GM23338 (cell line): ENCODE measurements around the gene NECTIN1. TPM values are rescaled to one million over a fixed set of nuclear protein-coding genes. Genes with fewer than 3 reads are reported as not detected.

Experiments
- ATAC-seq: fragments of 200-7000 bp; cut with Tn5 transposase; 3 replicates; pipeline ENCODE4 v1.9.1; 2020
- DNase-seq: peaks from one replicate; pipeline ENCODE4 v3.0.0-alpha.2; 2015; ENCODE audit warnings: low spot score
- H2AFZ ChIP-seq: fragments of 200-600 bp; sonication (generic); 2 replicates; pipeline ENCODE4 v1.8.0; 2016; ENCODE audit warnings: antibody characterized with exemption, mild to moderate bottlenecking, moderate library complexity
- H3F3A ChIP-seq: fragments of 200-600 bp; sonication (generic); replicated peaks from 2 replicates; pipeline ENCODE4 v1.8.0; 2017; ENCODE audit warnings: antibody characterized with exemption, mixed run types, low read depth
- H3K27ac ChIP-seq: fragments of 200-600 bp; sonication (generic); 2 replicates; pipeline ENCODE4 v1.6.1; 2016; ENCODE audit warnings: low read depth
- H3K27me3 ChIP-seq: fragments of 200-600 bp; sonication (generic); 2 replicates; pipeline ENCODE4 v1.8.0; 2016; ENCODE audit warnings: mild to moderate bottlenecking, mixed run types, moderate library complexity; ENCODE audit not compliant: insufficient read depth
- H3K36me3 ChIP-seq: fragments of 200-600 bp; sonication (generic); 2 replicates; pipeline ENCODE4 v1.8.0; 2016; ENCODE audit warnings: mild to moderate bottlenecking; ENCODE audit not compliant: insufficient read depth
- H3K4me1 ChIP-seq: fragments of 200-600 bp; sonication (generic); 2 replicates; pipeline ENCODE4 v1.8.0; 2016; ENCODE audit warnings: mild to moderate bottlenecking, moderate library complexity; ENCODE audit not compliant: insufficient read depth
- H3K4me2 ChIP-seq: fragments of 200-600 bp; sonication (generic); 2 replicates; pipeline ENCODE4 v1.7.1; 2017; ENCODE audit warnings: mixed run types
- H3K4me3 ChIP-seq: fragments of 200-600 bp; sonication (generic); 2 replicates; pipeline ENCODE4 v1.6.1; 2016; ENCODE audit warnings: mixed run types
- H3K79me2 ChIP-seq: fragments of 200-600 bp; sonication (generic); replicated peaks from 2 replicates; pipeline ENCODE4 v1.8.0; 2017; ENCODE audit warnings: mild to moderate bottlenecking; ENCODE audit not compliant: insufficient read depth
- H3K9me2 ChIP-seq: fragments of 200-600 bp; sonication (generic); 2 replicates; pipeline ENCODE4 v1.8.0; 2017; ENCODE audit not compliant: insufficient read depth
- H4K20me1 ChIP-seq: fragments of 200-600 bp; sonication (generic); replicated peaks from 2 replicates; pipeline ENCODE4 v1.8.0; 2017; ENCODE audit warnings: mild to moderate bottlenecking; ENCODE audit not compliant: insufficient read depth
- H3K27ac Mint-ChIP-seq: 2 replicates; pipeline ENCODE4 v1.8.0; 2020; ENCODE audit warnings: inconsistent platforms, mild to moderate bottlenecking, moderate library complexity, mixed read lengths
- H3K27me3 Mint-ChIP-seq: 3 replicates; pipeline ENCODE4 v1.8.0; 2022; ENCODE audit warnings: low read depth, mild to moderate bottlenecking, moderate library complexity, mixed read lengths, inconsistent platforms; ENCODE audit not compliant: insufficient read depth, poor library complexity
- H3K36me3 Mint-ChIP-seq: 3 replicates; pipeline ENCODE4 v1.8.0; 2021; ENCODE audit warnings: low read depth, mild to moderate bottlenecking, inconsistent platforms, moderate library complexity, mixed read lengths
- H3K4me1 Mint-ChIP-seq: 3 replicates; pipeline ENCODE4 v1.8.0; 2020; ENCODE audit warnings: mild to moderate bottlenecking, inconsistent platforms, mixed read lengths
- H3K4me3 Mint-ChIP-seq: 3 replicates; pipeline ENCODE4 v1.8.0; 2021; ENCODE audit warnings: moderate library complexity, mild to moderate bottlenecking, inconsistent platforms, mixed read lengths
- H3K9me3 Mint-ChIP-seq: 3 replicates; pipeline ENCODE4 v1.8.0; 2020; ENCODE audit warnings: moderate library complexity, mild to moderate bottlenecking, inconsistent platforms, mixed read lengths
- CREB1 ChIP-seq: fragments of 250-450 bp; sonication (Bioruptor Pico); IDR thresholded peaks from 2 replicates; pipeline ENCODE4 v1.5.0; 2020; ENCODE audit warnings: low read depth, mild to moderate bottlenecking, moderate library complexity
- NANOG ChIP-seq: IDR thresholded peaks from 2 replicates; pipeline ENCODE4 v1.6.1; 2016; ENCODE audit warnings: antibody characterized with exemption, borderline replicate concordance
- STAT1 ChIP-seq: IDR thresholded peaks from one replicate; pipeline ENCODE4 v1.6.1; 2016; ENCODE audit warnings: antibody characterized with exemption; ENCODE audit not compliant: unreplicated experiment
- polyA plus RNA-seq: library from polyadenylated mRNA; unstranded; fragments of >200 nt; fragmentation: Nextera tagmentation; extraction: Ambion mirVana; gene quantifications from 2 replicates; pipeline ENCODE4 v1.2.1, GENCODE V29; 2016
- total RNA-seq: library from RNA; depleted of rRNA; stranded (reverse); fragments of >200 nt; shearing (Covaris generic); gene quantifications from 2 replicates; pipeline ENCODE4 v1.2.3, GENCODE V29; 2014
- TF ChIP-seq, protein P1 (sequence below): fragments of 250-450 bp; sonication (Bioruptor Pico); IDR thresholded peaks from 2 replicates; pipeline ENCODE4 v1.5.0; 2020; ENCODE audit warnings: mild to moderate bottlenecking, moderate library complexity
- TF ChIP-seq, protein P2 (sequence below), 2 experiments: fragments of 200-600 bp in 1 of 2; sonication (generic) in 1 of 2; conservative IDR thresholded peaks; 2 replicates each; pipeline versions ENCODE4 v1.5.1 to v1.6.1; 2016 to 2017; ENCODE audit warnings: antibody characterized with exemption in 2 of 2, low read depth in 2 of 2, mild to moderate bottlenecking in 2 of 2, moderate library complexity in 1 of 2

NECTIN1 gene
- total and polyA plus RNA-seq, 2 experiments from 2014 or later, result 18.7 to 56.3 TPM

DNA sequence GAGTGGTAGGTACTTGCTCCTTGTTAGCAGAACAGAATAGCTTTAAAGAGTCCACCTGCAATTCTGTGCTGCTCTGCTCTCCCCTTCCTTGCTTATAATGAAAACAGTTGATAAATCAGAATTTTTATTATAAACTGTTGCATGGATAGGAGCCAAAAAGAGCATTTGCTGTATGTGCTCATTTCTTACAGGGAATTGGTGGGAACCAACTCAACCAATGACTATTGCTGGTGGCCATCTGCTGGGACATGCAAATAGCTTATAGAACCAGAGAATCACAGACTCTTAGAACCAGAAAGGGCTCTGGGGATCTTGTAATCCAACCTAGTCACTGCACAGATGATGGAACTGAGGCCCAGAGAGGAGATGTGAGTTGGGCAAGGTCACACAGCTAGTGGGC is 43.1 kb upstream of the NECTIN1 start (continued):
- TF ChIP-seq, protein P1, sequence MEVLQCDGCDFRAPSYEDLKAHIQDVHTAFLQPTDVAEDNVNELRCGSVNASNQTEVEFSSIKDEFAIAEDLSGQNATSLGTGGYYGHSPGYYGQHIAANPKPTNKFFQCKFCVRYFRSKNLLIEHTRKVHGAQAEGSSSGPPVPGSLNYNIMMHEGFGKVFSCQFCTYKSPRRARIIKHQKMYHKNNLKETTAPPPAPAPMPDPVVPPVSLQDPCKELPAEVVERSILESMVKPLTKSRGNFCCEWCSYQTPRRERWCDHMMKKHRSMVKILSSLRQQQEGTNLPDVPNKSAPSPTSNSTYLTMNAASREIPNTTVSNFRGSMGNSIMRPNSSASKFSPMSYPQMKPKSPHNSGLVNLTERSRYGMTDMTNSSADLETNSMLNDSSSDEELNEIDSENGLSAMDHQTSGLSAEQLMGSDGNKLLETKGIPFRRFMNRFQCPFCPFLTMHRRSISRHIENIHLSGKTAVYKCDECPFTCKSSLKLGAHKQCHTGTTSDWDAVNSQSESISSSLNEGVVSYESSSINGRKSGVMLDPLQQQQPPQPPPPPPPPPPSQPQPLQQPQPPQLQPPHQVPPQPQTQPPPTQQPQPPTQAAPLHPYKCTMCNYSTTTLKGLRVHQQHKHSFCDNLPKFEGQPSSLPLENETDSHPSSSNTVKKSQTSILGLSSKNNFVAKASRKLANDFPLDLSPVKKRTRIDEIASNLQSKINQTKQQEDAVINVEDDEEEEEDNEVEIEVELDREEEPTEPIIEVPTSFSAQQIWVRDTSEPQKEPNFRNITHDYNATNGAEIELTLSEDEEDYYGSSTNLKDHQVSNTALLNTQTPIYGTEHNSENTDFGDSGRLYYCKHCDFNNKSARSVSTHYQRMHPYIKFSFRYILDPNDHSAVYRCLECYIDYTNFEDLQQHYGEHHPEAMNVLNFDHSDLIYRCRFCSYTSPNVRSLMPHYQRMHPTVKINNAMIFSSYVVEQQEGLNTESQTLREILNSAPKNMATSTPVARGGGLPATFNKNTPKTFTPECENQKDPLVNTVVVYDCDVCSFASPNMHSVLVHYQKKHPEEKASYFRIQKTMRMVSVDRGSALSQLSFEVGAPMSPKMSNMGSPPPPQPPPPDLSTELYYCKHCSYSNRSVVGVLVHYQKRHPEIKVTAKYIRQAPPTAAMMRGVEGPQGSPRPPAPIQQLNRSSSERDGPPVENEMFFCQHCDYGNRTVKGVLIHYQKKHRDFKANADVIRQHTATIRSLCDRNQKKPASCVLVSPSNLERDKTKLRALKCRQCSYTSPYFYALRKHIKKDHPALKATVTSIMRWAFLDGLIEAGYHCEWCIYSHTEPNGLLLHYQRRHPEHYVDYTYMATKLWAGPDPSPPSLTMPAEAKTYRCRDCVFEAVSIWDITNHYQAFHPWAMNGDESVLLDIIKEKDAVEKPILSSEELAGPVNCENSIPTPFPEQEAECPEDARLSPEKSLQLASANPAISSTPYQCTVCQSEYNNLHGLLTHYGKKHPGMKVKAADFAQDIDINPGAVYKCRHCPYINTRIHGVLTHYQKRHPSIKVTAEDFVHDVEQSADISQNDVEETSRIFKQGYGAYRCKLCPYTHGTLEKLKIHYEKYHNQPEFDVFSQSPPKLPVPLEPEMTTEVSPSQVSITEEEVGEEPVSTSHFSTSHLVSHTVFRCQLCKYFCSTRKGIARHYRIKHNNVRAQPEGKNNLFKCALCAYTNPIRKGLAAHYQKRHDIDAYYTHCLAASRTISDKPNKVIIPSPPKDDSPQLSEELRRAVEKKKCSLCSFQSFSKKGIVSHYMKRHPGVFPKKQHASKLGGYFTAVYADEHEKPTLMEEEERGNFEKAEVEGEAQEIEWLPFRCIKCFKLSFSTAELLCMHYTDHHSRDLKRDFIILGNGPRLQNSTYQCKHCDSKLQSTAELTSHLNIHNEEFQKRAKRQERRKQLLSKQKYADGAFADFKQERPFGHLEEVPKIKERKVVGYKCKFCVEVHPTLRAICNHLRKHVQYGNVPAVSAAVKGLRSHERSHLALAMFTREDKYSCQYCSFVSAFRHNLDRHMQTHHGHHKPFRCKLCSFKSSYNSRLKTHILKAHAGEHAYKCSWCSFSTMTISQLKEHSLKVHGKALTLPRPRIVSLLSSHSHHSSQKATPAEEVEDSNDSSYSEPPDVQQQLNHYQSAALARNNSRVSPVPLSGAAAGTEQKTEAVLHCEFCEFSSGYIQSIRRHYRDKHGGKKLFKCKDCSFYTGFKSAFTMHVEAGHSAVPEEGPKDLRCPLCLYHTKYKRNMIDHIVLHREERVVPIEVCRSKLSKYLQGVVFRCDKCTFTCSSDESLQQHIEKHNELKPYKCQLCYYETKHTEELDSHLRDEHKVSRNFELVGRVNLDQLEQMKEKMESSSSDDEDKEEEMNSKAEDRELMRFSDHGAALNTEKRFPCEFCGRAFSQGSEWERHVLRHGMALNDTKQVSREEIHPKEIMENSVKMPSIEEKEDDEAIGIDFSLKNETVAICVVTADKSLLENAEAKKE (CRISPR knock-in tag), result no peak
- TF ChIP-seq CREB1, result no peak

DNA sequence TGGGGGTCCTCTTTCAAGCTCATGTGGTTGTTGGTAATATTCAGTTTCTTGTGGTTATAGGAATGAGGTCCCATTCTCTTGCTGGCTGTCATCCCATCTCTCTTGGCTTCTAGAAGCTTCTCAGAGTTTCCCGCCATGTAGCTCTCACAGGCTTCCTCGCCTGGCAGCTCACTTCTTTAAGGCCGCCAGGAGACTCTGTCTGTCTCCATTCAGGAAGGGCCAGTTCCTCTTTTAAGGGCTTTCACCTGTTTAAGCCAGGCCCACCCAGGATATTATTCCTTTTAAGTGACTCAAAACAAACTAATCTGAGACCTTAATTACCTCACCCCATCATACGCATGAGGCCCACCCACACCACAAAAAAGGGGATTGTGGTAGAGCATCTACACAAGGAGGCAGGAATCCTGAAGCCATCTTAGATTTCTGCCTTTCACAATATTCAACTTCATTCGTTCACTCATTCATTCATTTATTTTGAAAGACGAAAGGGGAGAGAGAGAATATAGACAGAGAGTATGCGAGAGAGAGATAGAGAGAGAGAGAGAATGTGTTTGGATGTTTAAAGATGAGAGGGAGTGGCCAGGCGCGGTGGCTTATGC is 42.3 kb upstream of the NECTIN1 start:
- no peak overlapping the region for H3K4me3 ChIP-seq
- DNase-seq, result no peak
- no peaks in the 10 kb centered on the region for H3K4me1 ChIP-seq
- H3K27ac ChIP-seq, result no peak overlapping the region
- H3K79me2 ChIP-seq, result no peaks in the 10 kb centered on the region
- H3K9me3 Mint-ChIP-seq, result no peaks in the 10 kb centered on the region
- TF ChIP-seq NANOG (no peak), CREB1 (no peak), STAT1 (no peak)
- TF ChIP-seq, protein P2, sequence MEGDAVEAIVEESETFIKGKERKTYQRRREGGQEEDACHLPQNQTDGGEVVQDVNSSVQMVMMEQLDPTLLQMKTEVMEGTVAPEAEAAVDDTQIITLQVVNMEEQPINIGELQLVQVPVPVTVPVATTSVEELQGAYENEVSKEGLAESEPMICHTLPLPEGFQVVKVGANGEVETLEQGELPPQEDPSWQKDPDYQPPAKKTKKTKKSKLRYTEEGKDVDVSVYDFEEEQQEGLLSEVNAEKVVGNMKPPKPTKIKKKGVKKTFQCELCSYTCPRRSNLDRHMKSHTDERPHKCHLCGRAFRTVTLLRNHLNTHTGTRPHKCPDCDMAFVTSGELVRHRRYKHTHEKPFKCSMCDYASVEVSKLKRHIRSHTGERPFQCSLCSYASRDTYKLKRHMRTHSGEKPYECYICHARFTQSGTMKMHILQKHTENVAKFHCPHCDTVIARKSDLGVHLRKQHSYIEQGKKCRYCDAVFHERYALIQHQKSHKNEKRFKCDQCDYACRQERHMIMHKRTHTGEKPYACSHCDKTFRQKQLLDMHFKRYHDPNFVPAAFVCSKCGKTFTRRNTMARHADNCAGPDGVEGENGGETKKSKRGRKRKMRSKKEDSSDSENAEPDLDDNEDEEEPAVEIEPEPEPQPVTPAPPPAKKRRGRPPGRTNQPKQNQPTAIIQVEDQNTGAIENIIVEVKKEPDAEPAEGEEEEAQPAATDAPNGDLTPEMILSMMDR (conservative IDR thresholded peaks at IDR 0.05; ENCODE audit: low read depth in 2 of 2), result no peak
- 0 out of 3 replicates have a peak, but pooled peaks cover 2% of the 10 kb centered on the region for H3K4me1 Mint-ChIP-seq
- H2AFZ ChIP-seq, result no peak overlapping the region
- no peak for ATAC-seq
- H3K4me2 ChIP-seq, result no peak overlapping the region
- H3K36me3 Mint-ChIP-seq, result no peaks in the 10 kb centered on the region
- peaks cover 10% of the 10 kb centered on the region for H3K27me3 Mint-ChIP-seq
- no peaks in the 10 kb centered on the region for H4K20me1 ChIP-seq
- no peaks in the 10 kb centered on the region for H3K36me3 ChIP-seq
- no peaks in the 10 kb centered on the region for H3F3A ChIP-seq
- no peak overlapping the region for H3K27ac Mint-ChIP-seq
- no peaks in the 10 kb centered on the region for H3K27me3 ChIP-seq
- no peak overlapping the region for H3K4me3 Mint-ChIP-seq
- no peaks in the 10 kb centered on the region for H3K9me2 ChIP-seq
